22Rv1 (cell line): ENCODE measurements around the gene DCLK1.
"Not testable (repeated sequence)": the region's sequence is repeated elsewhere in the genome, so short reads cannot be mapped to it uniquely, and the experiment has no call there.

Experiments used
- H3K27ac ChIP-seq: fragments of 450-650 bp; 2 replicates; pipeline ENCODE4 v1.5.1; 2017
- ZFX ChIP-seq: fragments of 450-650 bp; IDR thresholded peaks from 2 replicates; pipeline ENCODE4 v1.6.1; 2017; ENCODE audit warnings: antibody characterized with exemption, borderline replicate concordance
- TF ChIP-seq, protein P1 (sequence below): fragments of 450-650 bp; IDR thresholded peaks from 2 replicates; pipeline ENCODE4 v1.5.1; 2017; ENCODE audit warnings: mild to moderate bottlenecking

DCLK1 gene

DNA sequence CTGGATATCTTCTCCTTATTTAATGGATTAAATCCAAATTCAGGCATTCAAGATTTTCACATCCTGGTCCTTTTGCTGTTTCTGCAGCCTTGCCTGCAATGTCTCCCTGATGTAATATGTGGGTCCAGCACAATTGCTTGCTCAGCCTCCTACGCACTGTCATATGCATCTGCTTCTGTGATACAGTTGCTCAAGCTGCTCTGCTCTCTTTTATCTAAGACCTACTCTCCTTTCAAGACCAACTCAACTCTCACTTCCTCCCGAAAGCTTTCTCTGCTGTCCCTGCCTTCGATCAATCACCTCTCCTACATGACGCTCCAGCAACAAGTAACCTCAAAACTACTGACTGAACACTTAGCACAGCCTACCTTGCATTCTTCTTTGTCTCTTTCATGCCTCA is 138.2 kb downstream of the DCLK1 start:
- H3K27ac ChIP-seq: no peak overlapping the region

DNA sequence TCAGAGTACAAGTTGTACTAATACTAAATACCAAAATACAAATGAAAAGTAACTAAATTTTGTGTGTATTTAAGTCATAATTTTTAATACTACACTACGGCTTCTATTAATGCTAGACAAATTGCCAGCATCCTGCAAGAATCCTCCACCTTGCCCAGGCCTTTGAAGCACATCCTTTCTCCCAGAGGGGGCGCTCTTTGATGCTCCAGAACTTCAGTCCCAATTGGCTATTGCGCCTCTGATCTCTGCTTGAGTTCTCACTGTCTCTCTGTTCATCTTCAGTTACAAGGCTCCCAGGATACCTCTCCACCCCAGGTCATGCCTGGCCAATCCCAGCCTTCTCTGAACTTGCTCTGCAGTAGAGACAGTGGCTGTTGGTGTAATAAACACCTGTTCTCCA is 141.0 kb downstream of the DCLK1 start:
- no peak for TF ChIP-seq ZFX
- TF ChIP-seq, protein P1, sequence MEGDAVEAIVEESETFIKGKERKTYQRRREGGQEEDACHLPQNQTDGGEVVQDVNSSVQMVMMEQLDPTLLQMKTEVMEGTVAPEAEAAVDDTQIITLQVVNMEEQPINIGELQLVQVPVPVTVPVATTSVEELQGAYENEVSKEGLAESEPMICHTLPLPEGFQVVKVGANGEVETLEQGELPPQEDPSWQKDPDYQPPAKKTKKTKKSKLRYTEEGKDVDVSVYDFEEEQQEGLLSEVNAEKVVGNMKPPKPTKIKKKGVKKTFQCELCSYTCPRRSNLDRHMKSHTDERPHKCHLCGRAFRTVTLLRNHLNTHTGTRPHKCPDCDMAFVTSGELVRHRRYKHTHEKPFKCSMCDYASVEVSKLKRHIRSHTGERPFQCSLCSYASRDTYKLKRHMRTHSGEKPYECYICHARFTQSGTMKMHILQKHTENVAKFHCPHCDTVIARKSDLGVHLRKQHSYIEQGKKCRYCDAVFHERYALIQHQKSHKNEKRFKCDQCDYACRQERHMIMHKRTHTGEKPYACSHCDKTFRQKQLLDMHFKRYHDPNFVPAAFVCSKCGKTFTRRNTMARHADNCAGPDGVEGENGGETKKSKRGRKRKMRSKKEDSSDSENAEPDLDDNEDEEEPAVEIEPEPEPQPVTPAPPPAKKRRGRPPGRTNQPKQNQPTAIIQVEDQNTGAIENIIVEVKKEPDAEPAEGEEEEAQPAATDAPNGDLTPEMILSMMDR: peak; percentile 37
- H3K27ac ChIP-seq: no peak overlapping the region

More for the DNA sequence above, 138.2 kb downstream of the DCLK1 start:
- TF ChIP-seq, protein P1: no peak
- TF ChIP-seq ZFX: no peak

- TF ChIP-seq, protein P1: no peak
- TF ChIP-seq ZFX: no peak
- H3K27ac ChIP-seq: no peak overlapping the region
Observed at GRCh38 chr13:35988648-35989081, 142.5 kb downstream of the DCLK1 start.

GRCh38 chr13:35987572-35988513 is 143.3 kb downstream of the DCLK1 start:
- TF ChIP-seq ZFX: no peak
- TF ChIP-seq, protein P1: no peak
- H3K27ac ChIP-seq: no peak overlapping the region

GRCh38 chr13:35984776-35985453 is 146.3 kb downstream of the DCLK1 start:
- TF ChIP-seq, protein P1: no peak
- no peak for TF ChIP-seq ZFX
- no peak overlapping the region for H3K27ac ChIP-seq

GRCh38 chr13:35984287-35984686 is 146.9 kb downstream of the DCLK1 start:
- no peak for TF ChIP-seq ZFX
- TF ChIP-seq, protein P1: no peak
- H3K27ac ChIP-seq: no peak overlapping the region

DNA sequence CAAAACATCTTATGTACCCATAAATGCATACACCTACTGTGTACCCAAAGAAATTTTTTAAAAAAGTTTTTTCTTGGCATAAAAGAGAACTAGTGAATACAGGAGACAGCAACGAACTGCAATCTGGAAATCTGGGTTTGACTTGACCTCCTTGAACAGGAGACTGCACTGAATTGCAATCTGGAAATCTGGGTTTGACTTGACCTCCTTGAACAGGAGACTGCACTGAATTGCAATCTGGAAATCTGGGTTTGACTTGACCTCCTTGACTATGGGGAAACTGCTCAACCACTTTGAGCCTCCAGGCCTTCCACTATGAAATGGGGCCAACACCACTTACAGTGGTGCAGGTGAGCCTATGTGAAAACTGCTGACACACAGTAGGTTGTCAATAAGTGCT is 147.5 kb downstream of the DCLK1 start:
- not testable (repeated sequence) for H3K27ac ChIP-seq
